HCT116 (cell line): ENCODE results near the gene LEMD1. TPM values are rescaled to one million over a fixed set of nuclear protein-coding genes. Genes with fewer than 3 reads are reported as not detected.

Source experiments
- ATAC-seq: fragments of 200-7000 bp; cut with Tn5 transposase; 2 replicates; pipeline ENCODE4 v1.9.1; 2020; ENCODE audit warnings: mild to moderate bottlenecking, moderate library complexity
- BruUV-seq: library from RNA; stranded (reverse); fragments of 400-500 nt; replicated peaks from 2 replicates; lab custom pipeline; 2021; lab: Mats Ljungman, UMichigan
- CTCF ChIA-PET: fragments of 300-600 bp; sonication (Branson Sonifier 250); formaldehyde crosslinking; loops from one replicate; lab custom pipeline; 2021; ENCODE audit warnings: antibody characterized with exemption; lab: Charles Lee
- POLR2A ChIA-PET: fragments of 300-600, 350-600 bp; sonication (Branson Sonifier 250); formaldehyde crosslinking; loops from one replicate; lab custom pipeline; 2021; ENCODE audit warnings: antibody characterized with exemption; lab: Charles Lee
- RAD21 ChIA-PET, 2 experiments: fragments of 300-600 bp; sonication (Branson Sonifier 250); formaldehyde crosslinking; loops; one replicate each; lab custom pipeline; 2023; ENCODE audit warnings: low total read pairs in 2 of 2; ENCODE audit not compliant: uncharacterized antibody in 2 of 2, unreplicated experiment in 2 of 2, low non-redundant PET in 1 of 2; lab: Charles Lee
- DNase-seq: peaks from one replicate; pipeline ENCODE4 v3.0.0-alpha.2; 2010; ENCODE audit warnings: low read depth, low spot score
- H2AFZ ChIP-seq: fragments of 200-600 bp; shearing (Covaris generic), sonication (generic); 2 replicates; pipeline ENCODE4 v1.6.1; 2017; ENCODE audit warnings: low read depth, mixed run types, mixed read lengths, antibody characterized with exemption, low read length; ENCODE audit not compliant: poor library complexity, severe bottlenecking
- H3K27ac ChIP-seq: 2 replicates; pipeline ENCODE4 v1.5.1; 2012; ENCODE audit warnings: low read depth, low read length
- H3K27me3 ChIP-seq: fragments of 200-600 bp; sonication (generic); 2 replicates; pipeline ENCODE4 v1.6.1; 2016; ENCODE audit warnings: mixed run types, low read length, mixed read lengths; ENCODE audit not compliant: insufficient read depth
- H3K36me3 ChIP-seq, 2 experiments: fragments of 200-500 bp in 1 of 2; fragments of 200-600 bp in 1 of 2; sonication (Bioruptor generic) in 1 of 2; sonication (generic) in 1 of 2; 2 replicates each; pipeline versions ENCODE4 v1.5.1 to v1.6.1; 2014 to 2016; ENCODE audit warnings: low read length in 2 of 2, inconsistent platforms in 1 of 2, mixed read lengths in 1 of 2, mixed run types in 1 of 2; ENCODE audit not compliant: insufficient read depth in 2 of 2, control insufficient read depth in 1 of 2
- H3K4me1 ChIP-seq, 2 experiments: fragments of 200-600 bp in 1 of 2; sonication (generic) in 1 of 2; 2 replicates each; pipeline versions ENCODE4 v1.5.1 to v1.6.1; 2012 to 2017; ENCODE audit warnings: low read length in 2 of 2, inconsistent platforms in 1 of 2, mild to moderate bottlenecking in 1 of 2, mixed read lengths in 1 of 2, mixed run types in 1 of 2, moderate library complexity in 1 of 2; ENCODE audit not compliant: insufficient read depth in 2 of 2, control insufficient read depth in 1 of 2
- H3K4me2 ChIP-seq: fragments of 200-600 bp; sonication (generic); 2 replicates; pipeline ENCODE4 v1.6.1; 2017; ENCODE audit warnings: mixed run types, low read length, mixed read lengths
- H3K4me3 ChIP-seq, 2 experiments: fragments of 200-600 bp in 1 of 2; sonication (generic) in 1 of 2; replicated peaks in 1 of 2; 2 replicates each; pipeline ENCODE4 v1.5.1; 2011 to 2016; ENCODE audit warnings: low read length in 2 of 2, control low read depth in 1 of 2, low read depth in 1 of 2, mild to moderate bottlenecking in 1 of 2, mixed read lengths in 1 of 2, mixed run types in 1 of 2
- H3K79me2 ChIP-seq: fragments of 200-600 bp; sonication (generic); 2 replicates; pipeline ENCODE4 v1.6.1; 2017; ENCODE audit warnings: mild to moderate bottlenecking, mixed run types, low read length, moderate library complexity, mixed read lengths; ENCODE audit not compliant: insufficient read depth
- H3K9ac ChIP-seq: fragments of 200-600 bp; sonication (generic); 2 replicates; pipeline ENCODE4 v1.6.1; 2016; ENCODE audit warnings: low read length, mixed read lengths
- H3K9me2 ChIP-seq: fragments of 200-600 bp; sonication (generic), shearing (Covaris generic); 2 replicates; pipeline ENCODE4 v1.6.1; 2017; ENCODE audit warnings: mixed run types, mild to moderate bottlenecking, moderate library complexity; ENCODE audit not compliant: insufficient read depth
- H3K9me3 ChIP-seq, 2 experiments: fragments of 200-500 bp in 1 of 2; fragments of 200-600 bp in 1 of 2; sonication (Bioruptor generic) in 1 of 2; sonication (generic) in 1 of 2; 2 replicates each; pipeline ENCODE4 v1.6.1; 2014 to 2017; ENCODE audit warnings: low read length in 2 of 2, mixed read lengths in 2 of 2, inconsistent platforms in 1 of 2, low read depth in 1 of 2, mild to moderate bottlenecking in 1 of 2, mixed run types in 1 of 2, moderate library complexity in 1 of 2; ENCODE audit not compliant: control insufficient read depth in 1 of 2, insufficient read depth in 1 of 2
- H4K20me1 ChIP-seq: fragments of 200-600 bp; sonication (generic), shearing (Covaris generic); 2 replicates; pipeline ENCODE4 v1.6.1; 2017; ENCODE audit warnings: mixed run types, mild to moderate bottlenecking, moderate library complexity; ENCODE audit not compliant: insufficient read depth
- CEBPB ChIP-seq: IDR thresholded peaks from 2 replicates; pipeline ENCODE4 v1.6.1; 2012; ENCODE audit warnings: low read depth
- CTCF ChIP-seq, 3 experiments: fragments of 200-600 bp in 1 of 3; sonication (generic) in 1 of 3; IDR thresholded peaks in 2 of 3; conservative IDR thresholded peaks in 1 of 3; 2 replicates each; pipeline ENCODE4 v1.5.1; 2012 to 2017; ENCODE audit warnings: low read depth in 2 of 3, low read length in 2 of 3, antibody characterized with exemption in 1 of 3, borderline replicate concordance in 1 of 3, control low read depth in 1 of 3, mild to moderate bottlenecking in 1 of 3, mixed read lengths in 1 of 3, mixed run types in 1 of 3, moderate library complexity in 1 of 3; ENCODE audit not compliant: insufficient read depth in 1 of 3
- FOSL1 ChIP-seq: IDR thresholded peaks from 2 replicates; pipeline ENCODE4 v1.6.1; 2012; ENCODE audit warnings: low read depth
- JUND ChIP-seq: IDR thresholded peaks from 2 replicates; pipeline ENCODE4 v1.6.1; 2012
- POLR2AphosphoS5 ChIP-seq: IDR thresholded peaks from 2 replicates; pipeline ENCODE4 v1.6.1; 2011; ENCODE audit warnings: mild to moderate bottlenecking, low read depth, low read length, moderate library complexity
- RAD21 ChIP-seq: IDR thresholded peaks from 2 replicates; pipeline ENCODE4 v1.6.1; 2012; ENCODE audit warnings: low read depth, mild to moderate bottlenecking
- REST ChIP-seq: IDR thresholded peaks from 2 replicates; pipeline ENCODE4 v1.6.1; 2012; ENCODE audit warnings: low read depth
- SP1 ChIP-seq: IDR thresholded peaks from 2 replicates; pipeline ENCODE4 v1.6.1; 2012; ENCODE audit warnings: low read depth
- SRF ChIP-seq: IDR thresholded peaks from 2 replicates; pipeline ENCODE4 v1.6.1; 2012; ENCODE audit warnings: low read depth
- YY1 ChIP-seq: IDR thresholded peaks from 2 replicates; pipeline ENCODE4 v1.6.1; 2011; ENCODE audit warnings: low read length, low read depth, moderate library complexity, mild to moderate bottlenecking; ENCODE audit not compliant: insufficient replicate concordance; ENCODE audit errors: extremely low read depth
- ZFX ChIP-seq: fragments of 450-650 bp; IDR thresholded peaks from 2 replicates; pipeline ENCODE4 v1.6.1; 2017
- intact Hi-C: fragments of 100-400 bp; cut with micrococcal nuclease; formaldehyde crosslinking; loops from 2 replicates; pipeline ENCODE4 v1.10.0; 2022
- total RNA-seq: library from RNA; stranded (reverse); gene quantifications from one replicate; pipeline ENCODE4 v1.2.1, GENCODE V29; 2021; ENCODE audit not compliant: unreplicated experiment

LEMD1 gene
- total RNA-seq, 1 experiment from 2014 or later = 11.9 TPM

- Histone ChIP-seq H3K4me3 (no peak overlapping the region), H3K9me2 (no peaks in the 10 kb centered on the region), H3K4me2 (peak overlapping the region; percentile 44), H3K36me3 (no peaks in the 10 kb centered on the region), H3K9me3 (no peaks in the 10 kb centered on the region), H3K27me3 (no peaks in the 10 kb centered on the region), H4K20me1 (no peaks in the 10 kb centered on the region), H2AFZ (peak overlapping the region; percentile 82), H3K9ac (0 out of 2 replicates have a peak overlapping the region, but pooled peaks have one; percentile 20), H3K27ac (no peak overlapping the region), H3K79me2 (no peaks in the 10 kb centered on the region), H3K4me1 (peaks cover 2 to 28% of the 10 kb centered on the region in 2 experiments; a peak in 3 of 4 replicates)
- DNase-seq (no peak), ATAC-seq (peak; percentile 79)
- 0 out of 2 replicates have a peak, but pooled peaks have one; percentile 8 for TF ChIP-seq ZFX
- peak; percentile 30; the same call in 1 of the 2 replicates for TF ChIP-seq RAD21
- TF ChIP-seq SP1 = no peak
- peak in 1 of 3 experiments; percentile 37; a peak in 1 of 6 replicates for TF ChIP-seq CTCF (IDR thresholded peaks at IDR 0.05 in 2 of 3, conservative IDR thresholded peaks at IDR 0.05 in 1 of 3; ENCODE audit: borderline replicate concordance in 1 of 3, insufficient read depth in 1 of 3, low read depth in 2 of 3, low read length in 2 of 3)
- RAD21 ChIA-PET = no interaction called here
- POLR2A ChIA-PET = no interaction called here
- BruUV-seq = no TSS peak
- CTCF ChIA-PET = interaction anchor here (0.7 to 3.1 kb wide), 5 partner anchors 15 to 172 kb away, joined by 3 to 49 read pairs (median 4); no protein-coding TSS in a partner anchor
- intact Hi-C loops = no loop called here
Measured at GRCh38 chr1:205351984-205352713, 69.7 kb downstream of the LEMD1 start.

- no peaks in the 10 kb centered on the region for H3K36me3 ChIP-seq
- no peaks in the 10 kb centered on the region for H3K79me2 ChIP-seq
- no peak overlapping the region for H3K4me2 ChIP-seq
- intact Hi-C loops = no loop called here
- no peaks in the 10 kb centered on the region for H3K9me2 ChIP-seq
- ChIA-PET CTCF (interaction anchor here (2.2 kb wide), 1 partner anchor 134 kb away, joined by 10 read pairs; no protein-coding TSS in a partner anchor), RAD21 (no interaction called here), POLR2A (no interaction called here)
- H2AFZ ChIP-seq = no peak overlapping the region
- DNase-seq (no peak), ATAC-seq (no peak)
- peaks cover 2 to 28% of the 10 kb centered on the region in 2 experiments; a peak in 3 of 4 replicates for H3K4me1 ChIP-seq
- no peak overlapping the region for H3K4me3 ChIP-seq
- H3K27me3 ChIP-seq = no peaks in the 10 kb centered on the region
- no peaks in the 10 kb centered on the region for H3K9me3 ChIP-seq
- no peaks in the 10 kb centered on the region for H4K20me1 ChIP-seq
- H3K9ac ChIP-seq = no peak overlapping the region
- BruUV-seq = no TSS peak
- TF ChIP-seq YY1 (no peak), POLR2AphosphoS5 (no peak), SP1 (no peak), ZFX (no peak), JUND (no peak), REST (no peak), FOSL1 (no peak), CEBPB (no peak), SRF (no peak)
- H3K27ac ChIP-seq = no peak overlapping the region
Measured at GRCh38 chr1:205350691-205351141, 71.1 kb downstream of the LEMD1 start.
